GM21723 (cell line): ENCODE data around the gene TSPAN7.

Experiments used
- ATAC-seq: cut with Tn5 transposase; IDR thresholded peaks from one replicate; pipeline ENCODE4 v1.9.1; 2021; ENCODE audit warnings: mild to moderate bottlenecking, moderate library complexity; ENCODE audit not compliant: unreplicated experiment

Gene TSPAN7, protein sequence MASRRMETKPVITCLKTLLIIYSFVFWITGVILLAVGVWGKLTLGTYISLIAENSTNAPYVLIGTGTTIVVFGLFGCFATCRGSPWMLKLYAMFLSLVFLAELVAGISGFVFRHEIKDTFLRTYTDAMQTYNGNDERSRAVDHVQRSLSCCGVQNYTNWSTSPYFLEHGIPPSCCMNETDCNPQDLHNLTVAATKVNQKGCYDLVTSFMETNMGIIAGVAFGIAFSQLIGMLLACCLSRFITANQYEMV

DNA sequence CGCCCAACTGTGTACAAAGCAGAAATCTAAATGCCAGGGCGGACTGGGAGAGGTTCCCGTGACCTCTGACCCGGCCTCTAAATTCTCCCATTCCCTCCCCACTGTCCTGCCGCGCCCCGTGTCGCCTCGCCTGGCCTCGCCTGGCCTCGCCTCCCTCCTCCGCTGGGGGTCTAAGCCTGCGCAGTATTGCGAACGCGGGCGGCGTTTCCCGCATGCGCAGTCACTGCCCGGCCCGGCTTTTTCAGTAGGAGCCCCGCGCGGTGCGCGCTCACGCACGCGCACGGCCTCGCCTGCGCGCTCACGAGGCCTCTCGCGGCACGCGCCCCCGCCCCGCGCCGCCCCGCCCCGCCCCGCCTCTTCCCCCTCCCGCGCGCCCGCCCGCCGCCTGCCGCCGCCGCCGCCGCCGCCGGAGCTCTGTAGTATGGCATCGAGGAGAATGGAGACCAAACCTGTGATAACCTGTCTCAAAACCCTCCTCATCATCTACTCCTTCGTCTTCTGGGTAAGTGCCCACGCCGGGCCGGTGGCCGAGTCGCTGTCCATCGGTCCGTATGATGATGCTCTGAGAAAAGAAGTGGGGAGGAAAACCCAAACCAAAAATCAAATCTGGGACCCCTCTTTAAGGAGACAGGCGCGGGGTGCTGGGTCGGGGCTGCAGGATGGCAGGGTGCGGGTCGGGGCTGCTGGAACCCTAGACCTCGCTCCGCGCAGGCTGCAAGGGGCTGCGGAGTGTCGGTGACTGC lies at the start of gene TSPAN7:
Gene TSPAN7 (plus strand): TSS at position 417 of the 743 bp plus-strand sequence. CDS start 5 bp downstream, at position 422.
- peak; percentile 84 for ATAC-seq

DNA sequence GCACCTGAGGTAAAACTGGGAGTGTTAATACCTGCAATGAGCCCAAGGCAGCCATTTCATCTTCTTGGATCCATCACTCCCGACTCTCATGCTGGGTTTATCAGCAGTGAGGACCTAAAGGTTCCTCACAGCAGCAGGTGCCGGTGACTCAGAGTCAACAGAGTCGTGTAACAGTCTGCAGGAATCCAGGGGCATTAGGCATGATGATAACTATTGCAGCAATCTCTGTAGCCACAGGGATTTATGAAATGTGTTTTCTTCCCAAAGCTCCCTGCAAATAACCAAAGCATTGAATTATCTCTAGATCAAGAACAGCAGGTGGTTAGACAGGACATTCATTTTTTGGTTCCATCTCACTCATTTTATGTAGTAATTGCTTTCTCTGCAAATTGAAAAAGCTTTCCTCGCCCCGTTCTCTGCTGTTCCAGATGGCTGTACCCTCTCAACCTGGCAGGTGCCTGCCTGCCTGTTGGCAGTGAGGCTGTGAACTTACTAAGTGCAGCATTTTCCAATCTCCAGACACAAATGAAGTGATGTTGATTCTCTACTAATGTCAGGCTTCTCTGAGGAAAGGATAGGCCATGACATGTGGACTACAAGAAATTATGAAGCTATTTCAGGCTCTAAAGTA lies 48.1 kb upstream of the TSPAN7 start:
- ATAC-seq, result no peak

DNA sequence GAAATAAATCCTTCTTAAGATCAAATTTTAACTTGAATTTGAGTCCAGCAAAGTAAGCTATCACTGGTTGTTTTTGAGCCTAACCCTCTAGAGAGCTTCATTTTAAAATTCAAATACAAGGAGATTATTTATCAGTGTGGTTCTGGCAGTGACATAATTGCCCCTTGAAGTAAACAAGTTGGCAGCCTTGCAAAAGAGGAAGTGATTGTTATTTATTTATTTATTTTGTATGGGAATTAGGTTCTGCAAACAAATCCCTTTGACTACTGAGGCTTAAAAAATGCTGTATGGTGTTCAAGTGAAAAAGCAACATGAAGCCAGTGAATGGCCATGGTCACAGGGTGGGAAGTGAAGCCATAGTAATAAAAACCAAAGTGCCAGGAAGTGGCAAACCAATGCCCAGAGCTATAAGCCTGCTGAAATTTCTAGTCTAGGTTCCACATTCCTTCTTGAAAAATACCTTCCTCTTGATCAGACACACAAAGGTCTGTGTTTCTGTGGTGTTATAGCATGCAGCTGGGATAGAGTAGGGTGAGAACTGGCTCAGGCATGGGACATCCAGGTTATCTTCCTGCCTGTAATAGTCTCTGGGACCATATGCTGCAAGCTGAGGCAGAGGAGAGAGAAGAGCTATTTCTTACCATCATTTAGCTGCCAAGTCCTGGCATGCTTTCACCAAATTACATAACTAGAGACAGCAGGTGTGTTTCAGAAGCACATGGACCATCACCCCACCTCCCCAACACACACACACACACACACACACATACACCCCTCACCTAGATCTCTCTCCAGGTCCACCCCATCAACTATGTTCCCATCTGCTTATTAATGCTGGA lies 47.1 kb upstream of the TSPAN7 start:
- ATAC-seq, result no peak

DNA sequence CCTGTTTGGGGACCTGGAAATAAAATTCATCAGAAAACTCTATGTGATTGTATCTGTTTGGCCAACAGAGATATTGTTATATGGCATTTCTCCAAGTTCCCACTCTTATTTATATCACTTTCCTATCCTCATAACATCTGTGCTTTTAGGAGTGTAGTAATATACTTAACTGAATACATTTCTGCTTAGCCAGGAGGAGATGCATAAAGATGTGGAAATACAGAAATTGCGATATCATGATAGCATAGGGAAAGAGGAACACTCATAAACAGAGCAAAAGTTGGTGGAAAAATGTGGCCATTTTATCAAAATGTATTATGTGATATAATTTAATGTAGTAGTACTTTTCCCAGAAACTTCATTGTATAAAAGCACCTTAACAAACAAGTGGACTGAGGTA lies 46.1 kb upstream of the TSPAN7 start:
- ATAC-seq, result no peak

DNA sequence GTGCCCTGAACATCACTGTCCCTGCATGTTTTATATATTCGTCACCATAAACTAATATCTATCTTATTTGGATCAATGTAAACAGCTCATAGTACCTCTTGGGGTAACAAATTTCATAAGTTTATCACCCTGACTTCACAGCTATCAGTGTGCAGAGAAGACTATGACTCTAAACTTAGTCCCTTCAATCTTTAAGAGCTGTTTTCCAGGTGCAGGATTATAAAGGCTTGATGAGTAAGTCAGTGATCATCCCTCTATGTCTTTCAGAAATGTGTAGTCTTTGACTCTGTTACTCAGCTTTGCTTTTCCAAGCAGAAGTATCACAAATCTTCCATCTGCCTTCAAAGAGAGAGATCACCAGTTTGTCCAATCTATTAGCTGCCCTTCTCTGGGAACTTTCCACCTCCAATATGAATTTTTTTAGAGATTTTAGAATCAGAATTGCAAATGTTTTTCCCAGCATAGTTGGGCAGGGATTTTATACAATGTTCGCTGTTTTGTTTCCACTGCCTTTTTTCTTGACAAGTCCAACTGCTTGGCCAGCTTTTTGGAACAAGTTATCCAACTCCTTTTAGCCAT lies 45.1 kb upstream of the TSPAN7 start:
- ATAC-seq, result no peak

DNA sequence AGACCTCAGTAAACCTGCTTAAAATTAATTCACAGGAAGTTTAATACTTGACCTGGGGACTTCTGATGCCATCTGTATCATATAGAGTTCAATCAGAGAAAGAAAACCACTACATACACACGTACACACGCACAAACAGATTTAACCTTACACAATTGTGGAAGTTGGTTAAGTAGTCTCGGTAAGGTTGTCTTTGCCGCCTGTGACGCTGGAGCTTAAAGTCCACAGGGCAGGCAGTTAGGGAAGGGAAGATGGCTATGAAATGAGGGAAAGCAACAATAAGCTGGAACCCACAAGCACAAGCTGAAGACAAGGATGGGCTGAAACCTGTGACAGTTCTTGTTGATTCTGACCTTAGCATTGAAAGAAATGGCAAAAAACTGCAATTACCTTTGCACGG lies 41.7 kb upstream of the TSPAN7 start:
- no peak for ATAC-seq

DNA sequence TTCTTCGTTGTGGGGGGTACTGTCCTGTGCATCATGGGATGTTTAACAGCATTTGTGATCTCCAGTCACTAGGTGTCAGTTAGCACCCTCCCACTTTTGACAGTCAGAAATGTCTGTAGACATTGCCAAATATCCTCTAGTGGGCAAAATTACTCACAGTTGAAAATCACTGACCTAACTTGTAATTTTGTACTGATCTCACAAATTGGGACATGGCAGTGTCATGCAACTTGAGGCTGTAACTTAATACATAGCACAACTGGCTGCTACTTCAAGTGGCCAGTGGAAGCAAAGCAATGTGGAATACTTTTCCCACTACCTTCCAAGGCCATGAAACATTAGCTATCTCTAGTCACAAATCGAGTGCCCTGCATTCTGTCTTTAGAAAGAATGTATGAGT lies 23.2 kb upstream of the TSPAN7 start:
- no peak for ATAC-seq

DNA sequence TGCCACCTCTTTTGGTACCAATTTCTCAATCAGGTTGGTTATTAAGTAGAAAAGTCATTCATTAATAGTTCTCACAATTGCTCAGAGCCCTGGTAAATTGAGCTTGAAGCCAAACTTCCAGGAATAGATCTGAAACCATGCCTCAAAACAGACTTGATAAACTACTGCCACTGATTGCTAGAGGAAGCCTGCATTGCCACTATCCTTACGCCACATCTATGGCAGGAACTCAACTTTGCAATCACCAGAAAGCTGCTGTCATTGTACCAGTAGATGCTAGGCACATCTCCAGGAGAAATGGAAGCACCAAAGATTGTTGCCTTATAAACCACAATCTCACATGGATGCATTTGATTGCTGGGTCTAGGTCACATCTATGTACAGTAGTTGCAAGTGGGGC lies 21.6 kb upstream of the TSPAN7 start:
- ATAC-seq, result no peak

DNA sequence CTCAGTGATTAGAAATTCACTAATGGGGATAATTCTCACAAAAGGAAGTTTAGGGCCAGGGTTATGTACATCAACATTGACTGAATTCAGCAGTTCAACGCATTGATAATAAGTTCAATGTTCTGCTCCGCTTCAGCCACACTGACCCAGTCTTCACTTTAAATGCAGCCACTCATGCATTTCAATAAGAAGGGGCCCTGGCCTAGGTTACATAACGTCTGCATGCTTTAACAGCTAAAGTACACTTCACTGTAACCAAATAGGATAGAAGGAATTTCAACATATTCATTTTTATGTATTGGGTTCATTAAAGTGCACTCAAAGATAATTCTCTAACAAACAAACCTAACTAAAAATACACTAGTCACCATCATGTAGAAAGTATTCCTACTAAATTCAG lies 12.8 kb upstream of the TSPAN7 start:
- no peak for ATAC-seq

DNA sequence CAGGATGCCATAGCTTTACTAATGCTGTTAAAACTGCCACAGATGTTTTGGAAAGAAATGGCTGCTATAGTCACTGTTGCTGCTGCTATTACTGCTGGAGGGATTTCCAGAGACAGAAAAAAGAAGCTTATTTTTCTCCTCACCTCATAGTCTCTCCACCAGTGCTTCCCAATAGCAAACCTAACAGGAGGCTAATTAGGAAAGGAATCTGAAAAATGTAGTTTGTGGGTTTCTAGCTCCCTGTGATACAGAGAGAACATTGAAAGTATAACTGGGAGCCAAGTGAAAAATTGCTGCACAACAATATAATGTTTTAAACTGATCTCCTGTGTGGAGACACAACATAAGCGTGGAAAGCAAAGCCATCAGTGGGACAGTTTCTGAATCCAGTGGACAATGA lies 8.6 kb upstream of the TSPAN7 start:
- ATAC-seq, result no peak

DNA sequence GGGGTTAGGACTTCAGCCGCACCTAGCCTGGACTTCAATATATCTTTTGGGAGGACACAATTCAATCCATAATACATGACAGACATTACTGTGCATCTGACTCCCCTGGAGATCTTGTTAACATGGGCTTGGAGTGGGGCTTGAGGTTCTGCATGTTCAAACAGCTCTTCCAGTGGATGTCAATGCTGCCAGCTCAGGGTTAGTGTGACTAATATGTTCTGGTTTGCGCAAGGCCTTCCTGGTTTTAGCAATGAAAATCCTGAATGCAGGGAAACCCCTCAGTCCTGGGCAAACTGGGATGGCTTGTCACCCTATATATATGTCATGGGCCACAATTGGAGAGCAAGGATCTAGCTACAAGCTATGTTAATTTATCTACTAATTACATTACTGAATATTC lies 2.7 kb upstream of the TSPAN7 start:
- no peak for ATAC-seq

DNA sequence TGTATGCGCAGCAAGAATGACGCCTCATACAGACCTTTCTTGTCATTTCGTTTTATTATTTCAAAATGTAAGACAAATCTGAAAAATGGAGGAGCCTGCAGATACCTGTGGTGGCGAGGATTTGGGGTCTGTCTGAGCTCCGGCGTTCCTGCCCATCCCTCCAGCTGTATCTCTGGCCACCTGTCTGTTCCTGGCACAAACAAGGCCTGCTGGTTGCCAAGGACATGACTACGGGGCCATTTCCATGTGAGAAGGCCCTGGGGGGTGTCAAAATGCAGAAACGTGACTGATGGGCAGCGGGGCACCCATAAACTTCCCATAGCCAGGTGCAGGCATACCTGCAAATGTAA lies 591 bp upstream of the TSPAN7 start:
- ATAC-seq, result no peak

DNA sequence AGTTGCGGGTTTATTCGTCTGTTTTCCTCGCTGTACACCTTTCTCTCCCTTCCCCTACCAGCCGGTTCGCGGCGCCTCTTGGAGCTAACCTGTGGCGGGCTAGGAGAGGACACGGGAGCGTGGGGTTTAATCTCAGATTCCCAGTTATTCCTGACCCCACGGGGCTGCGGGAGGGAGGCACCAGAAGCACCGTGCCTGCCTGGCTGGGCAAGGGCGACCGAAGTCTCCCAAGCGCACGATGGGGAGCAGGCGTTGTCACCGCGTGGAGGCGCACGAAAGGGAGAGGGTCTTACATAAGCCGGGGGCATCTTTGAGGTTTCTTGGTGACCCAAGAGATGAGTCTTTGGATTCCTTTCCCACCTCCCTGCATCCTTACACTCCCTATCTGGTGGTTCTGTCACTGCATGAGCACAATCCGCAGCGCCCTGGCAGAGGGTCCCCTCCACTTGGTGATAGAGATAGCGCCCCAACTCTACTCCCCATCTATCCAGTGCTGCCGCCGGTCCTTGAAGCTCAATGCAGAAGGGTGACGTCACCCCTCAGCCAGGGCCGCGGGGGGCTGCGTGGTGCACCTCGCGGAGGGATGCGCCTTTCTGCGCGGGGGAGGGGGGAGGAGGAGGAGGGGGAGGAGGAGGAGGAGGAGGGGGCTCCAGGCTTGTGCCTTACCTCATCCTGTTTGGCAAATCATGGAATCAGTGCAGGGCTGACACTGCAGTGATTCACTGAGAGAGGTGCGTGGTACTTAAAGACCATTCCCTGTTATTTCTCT lies 793 bp downstream of the TSPAN7 start:
- ATAC-seq, result no peak

DNA sequence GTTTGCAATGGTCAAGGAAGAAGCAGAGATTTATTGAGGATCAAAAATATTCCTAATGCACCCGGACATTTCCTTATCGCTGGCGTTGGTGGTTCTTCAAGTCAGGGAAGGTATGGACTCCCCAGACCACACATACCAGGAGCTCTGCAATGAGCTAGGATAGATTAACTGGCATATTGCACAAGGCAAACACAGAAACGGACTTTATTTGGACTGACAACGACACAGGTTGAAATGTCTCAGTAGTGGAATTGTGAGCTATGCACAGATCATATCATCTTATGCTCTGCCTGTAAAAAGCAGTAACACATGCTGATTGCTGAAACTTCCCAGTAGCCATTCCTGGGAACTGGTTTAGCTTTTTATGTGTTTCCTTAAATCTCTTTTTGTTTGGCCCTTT lies 1.7 kb downstream of the TSPAN7 start:
- no peak for ATAC-seq

DNA sequence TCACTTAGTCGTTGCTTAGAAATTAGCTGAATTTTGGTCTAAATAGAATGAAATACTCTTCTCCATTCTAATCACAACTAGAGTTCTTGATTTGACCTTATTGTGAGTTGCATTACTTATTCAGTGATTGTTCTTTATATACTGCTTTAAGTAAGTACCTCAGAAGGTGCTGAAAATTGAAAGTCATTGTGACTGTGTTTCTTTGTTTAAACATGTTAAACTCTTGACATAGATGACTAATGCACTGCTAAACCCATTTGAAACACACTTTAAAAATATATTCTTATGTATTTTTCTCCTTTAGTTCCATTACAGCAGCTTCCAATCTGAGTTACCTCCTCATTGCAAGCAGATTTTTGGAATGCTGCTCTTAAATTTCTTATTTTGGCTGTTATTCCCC lies 9.1 kb downstream of the TSPAN7 start:
- no peak for ATAC-seq

DNA sequence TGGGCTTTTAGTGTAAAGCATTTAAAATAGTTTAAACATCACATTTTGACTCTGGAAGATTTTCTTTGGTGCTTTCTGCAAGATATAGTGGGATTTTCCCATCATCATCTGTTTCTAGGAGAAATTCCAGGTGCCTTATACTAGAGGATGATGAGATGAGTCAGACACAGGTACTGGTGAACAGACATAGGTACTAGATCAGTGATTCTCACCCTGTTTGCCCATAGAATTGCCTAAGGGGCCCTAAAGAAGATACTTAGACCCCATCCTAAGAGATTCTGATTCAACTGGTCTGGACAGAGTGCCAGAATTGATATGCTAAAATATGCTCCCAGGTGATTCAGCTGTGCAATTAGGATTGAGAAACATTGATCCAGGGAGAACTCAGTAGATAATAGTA lies 9.7 kb downstream of the TSPAN7 start:
- no peak for ATAC-seq

DNA sequence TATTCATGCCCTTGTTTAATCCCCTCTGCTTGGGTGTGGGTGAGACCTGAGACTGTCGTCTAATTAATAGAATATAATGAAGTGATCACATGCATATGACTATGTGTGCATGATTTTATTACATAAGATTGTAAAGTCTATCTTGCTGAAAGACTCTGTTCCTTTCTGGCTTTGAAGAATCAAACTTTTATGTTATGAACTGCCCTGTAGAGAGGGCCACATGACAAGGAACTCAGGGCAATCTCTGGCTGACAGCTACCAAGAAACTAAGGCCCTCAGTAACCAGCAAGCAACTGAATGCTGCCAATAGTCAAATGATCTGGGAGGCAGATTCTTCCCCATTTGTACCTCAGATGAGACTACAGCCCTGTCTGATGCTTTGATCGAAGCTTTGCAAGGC lies 13.5 kb downstream of the TSPAN7 start:
- no peak for ATAC-seq

DNA sequence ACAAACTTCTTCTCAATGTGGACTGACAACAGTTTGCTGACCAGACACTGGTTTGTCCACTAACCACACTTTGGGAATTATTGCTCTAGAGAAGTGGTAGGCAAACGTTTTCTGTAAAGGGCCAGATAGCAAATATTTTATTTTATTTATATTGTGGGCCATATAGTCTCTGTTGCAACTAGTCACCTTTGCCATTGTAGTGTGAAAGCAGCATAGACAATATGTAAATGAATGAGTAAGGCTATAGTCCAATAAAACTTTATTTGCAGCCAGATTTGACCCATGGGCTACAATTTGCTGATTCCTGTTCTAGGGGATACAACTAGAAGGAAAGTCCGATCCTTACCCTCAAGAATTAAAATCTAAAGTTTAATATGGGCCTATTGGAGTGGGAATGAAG lies 14.5 kb downstream of the TSPAN7 start:
- ATAC-seq, result no peak

DNA sequence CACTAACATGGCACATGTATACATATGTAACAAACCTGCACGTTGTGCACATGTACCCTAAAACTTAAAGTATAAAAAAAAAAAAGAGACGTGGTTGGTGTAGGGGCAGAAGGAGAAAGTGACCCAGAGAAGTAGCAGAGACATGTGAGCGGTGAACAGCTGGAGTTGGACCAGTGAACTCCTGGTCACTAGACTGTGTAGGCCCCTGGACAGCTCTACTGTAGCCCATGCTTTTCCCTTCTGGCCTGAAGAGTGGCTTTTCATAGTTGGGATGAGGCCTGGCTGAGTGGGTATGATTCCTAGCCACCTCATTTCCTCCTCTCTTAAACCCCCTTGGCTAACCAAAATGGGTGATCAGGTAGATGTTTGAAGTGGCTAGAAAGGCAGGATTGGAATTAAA lies 16.4 kb downstream of the TSPAN7 start:
- no peak for ATAC-seq

DNA sequence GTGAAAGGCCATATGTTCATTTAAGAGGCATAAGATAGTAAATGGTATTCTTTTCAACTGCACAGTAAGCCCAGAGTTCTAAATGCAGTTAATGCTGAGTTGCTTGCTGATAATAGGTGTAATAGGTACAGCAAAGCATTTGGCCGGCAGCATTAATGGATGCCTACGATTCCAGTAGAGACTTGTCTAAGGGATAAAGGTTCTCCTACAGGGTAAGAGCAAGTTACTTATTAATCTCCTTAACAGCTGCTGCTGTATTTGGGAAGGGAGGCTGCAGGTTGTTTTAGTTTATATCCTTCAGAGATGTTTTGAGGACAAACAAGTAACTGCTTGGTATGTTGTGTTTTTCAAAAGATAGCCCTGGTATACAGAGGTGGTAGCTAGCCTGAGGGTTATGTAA lies 16.8 kb downstream of the TSPAN7 start:
- no peak for ATAC-seq
